Gastroesophageal sphincter (tissue), 4 donors: ENCODE measurements around the gene LRRFIP2. TPM values are rescaled to one million over a fixed set of nuclear protein-coding genes. Genes with fewer than 3 reads are reported as not detected.

Experiments used
- ATAC-seq: fragments of 150-250 bp; one replicate; pipeline ENCODE4 v1.9.1; 2016; ENCODE audit warnings: mild to moderate bottlenecking, moderate library complexity
- H3K27ac ChIP-seq, 4 donors: fragments of 200-600 bp; sonication (generic) in 3 of 4; 1 replicate in 3 of 4; 2 replicates in 1 of 4; pipeline ENCODE4 v1.5.1; 2016 to 2019
- H3K27me3 ChIP-seq: fragments of 200-600 bp; sonication (generic); one replicate; pipeline ENCODE4 v1.5.1; 2019
- H3K36me3 ChIP-seq, 2 donors: fragments of 200-600 bp; sonication (generic); one replicate each; pipeline ENCODE4 v1.5.1; 2019; ENCODE audit warnings: control low read depth in 1 of 2
- H3K4me1 ChIP-seq, 3 donors: fragments of 200-600 bp; sonication (generic); 1 replicate in 2 of 3; 2 replicates in 1 of 3; pipeline ENCODE4 v1.5.1; 2016 to 2019; ENCODE audit warnings: control low read depth in 2 of 3
- H3K4me3 ChIP-seq, 2 donors: fragments of 200-600 bp; sonication (generic); one replicate each; pipeline ENCODE4 v1.5.1; 2019; ENCODE audit warnings: mild to moderate bottlenecking in 1 of 2, moderate library complexity in 1 of 2
- H3K9me3 ChIP-seq, 3 donors: fragments of 200-600 bp; sonication (generic); one replicate each; pipeline ENCODE4 v1.5.1; 2017 to 2019; ENCODE audit warnings: control low read depth in 2 of 3
- CTCF ChIP-seq, 4 experiments: fragments of 200-600 bp in 2 of 4; fragments of 450-650 bp in 2 of 4; sonication (generic) in 1 of 4; IDR thresholded peaks; one replicate each; pipeline ENCODE4 v1.5.1; 2017 to 2019; ENCODE audit warnings: antibody characterized with exemption in 4 of 4, mild to moderate bottlenecking in 2 of 4, moderate library complexity in 2 of 4
- EP300 ChIP-seq: sonication (generic); formaldehyde crosslinking; IDR thresholded peaks from one replicate; pipeline ENCODE4 v1.6.1; 2017; ENCODE audit warnings: antibody characterized with exemption, mild to moderate bottlenecking
- POLR2A ChIP-seq, 2 donors: fragments of 450-650 bp; IDR thresholded peaks; one replicate each; pipeline ENCODE4 v1.6.1; 2017; ENCODE audit warnings: antibody characterized with exemption in 2 of 2, mild to moderate bottlenecking in 2 of 2, moderate library complexity in 1 of 2
- POLR2AphosphoS5 ChIP-seq: sonication (generic); formaldehyde crosslinking; IDR thresholded peaks from one replicate; pipeline ENCODE4 v1.6.1; 2017; ENCODE audit warnings: antibody characterized with exemption
- WGBS, 2 donors: methylation state at CpG; one replicate each; pipeline ENCODE4 v1.1.5; 2018; ENCODE audit warnings: low coverage in 1 of 2; 5-methylcytosine and 5-hydroxymethylcytosine counted together
- total RNA-seq, 4 donors: library from RNA; depleted of rRNA; stranded (reverse); fragments of >200 nt; gene quantifications; one replicate each; pipeline ENCODE4 v1.1.0, GENCODE V29; 2016

The LRRFIP2 gene
- total RNA-seq, 4 donors from 2014 or later, result 79.4 to 123 (median 88.4) TPM

- peaks cover 5 to 96% of the 10 kb centered on the region in 2 donors for H3K36me3 ChIP-seq
These were observed 150.3 kb downstream of the LRRFIP2 start for GRCh38 chr3:37024092-37024491.

GRCh38 chr3:37017683-37018082 is 156.7 kb downstream of the LRRFIP2 start:
- Histone ChIP-seq H3K36me3 (peaks cover 5 to 100% of the 10 kb centered on the region in 2 donors), H3K4me3 (no peak overlapping the region), H3K4me1 (no peaks in the 10 kb centered on the region), H3K9me3 (no peaks in the 10 kb centered on the region), H3K27me3 (no peaks in the 10 kb centered on the region), H3K27ac (no peak overlapping the region)
- TF ChIP-seq POLR2A (IDR thresholded peaks at IDR 0.05) (no peak), POLR2AphosphoS5 (no peak), EP300 (no peak), CTCF (IDR thresholded peaks at IDR 0.05) (no peak)
- no peak for ATAC-seq
- 96% methylated on average over 3 of the region's 3 CpGs; no CpG with 5 or more reads in 1 of the 2 donors for WGBS, 2 donors

More at GRCh38 chr3:37024092-37024491, 150.3 kb downstream of the LRRFIP2 start:
- no peaks in the 10 kb centered on the region for H3K27me3 ChIP-seq
- H3K27ac ChIP-seq, result no peak overlapping the region
- H3K4me1 ChIP-seq, result peaks cover 0 to 12% (median 0%) of the 10 kb centered on the region in 3 donors
- TF ChIP-seq POLR2A (IDR thresholded peaks at IDR 0.05), result no peak
- TF ChIP-seq EP300, result no peak
- peak; percentile 41 to 62 (median 48) for TF ChIP-seq CTCF (IDR thresholded peaks at IDR 0.05)
- no peak for TF ChIP-seq POLR2AphosphoS5
- 76 to 87% methylated on average over 2 of the region's 2 CpGs for WGBS, 2 donors
- no peaks in the 10 kb centered on the region for H3K9me3 ChIP-seq
- H3K4me3 ChIP-seq, result no peak overlapping the region
- ATAC-seq, result no peak

- 80 to 92% methylated on average over 2 to 4 of the region's 8 CpGs for WGBS, 2 donors
These were observed 157.5 kb downstream of the LRRFIP2 start for GRCh38 chr3:37016903-37017302.

GRCh38 chr3:37015642-37016041 is 158.7 kb downstream of the LRRFIP2 start:
- Histone ChIP-seq H3K27ac (no peak overlapping the region), H3K4me1 (no peaks in the 10 kb centered on the region), H3K36me3 (peaks cover 0 to 100% of the 10 kb centered on the region in 2 donors), H3K9me3 (no peaks in the 10 kb centered on the region), H3K4me3 (no peak overlapping the region), H3K27me3 (no peaks in the 10 kb centered on the region)
- TF ChIP-seq CTCF (IDR thresholded peaks at IDR 0.05) (no peak), POLR2AphosphoS5 (no peak), EP300 (no peak), POLR2A (IDR thresholded peaks at IDR 0.05) (no peak)
- ATAC-seq, result no peak
- 67 to 91% methylated on average over 1 to 4 of the region's 5 CpGs for WGBS, 2 donors

More at GRCh38 chr3:37016903-37017302, 157.5 kb downstream of the LRRFIP2 start:
- no peak overlapping the region for H3K27ac ChIP-seq
- no peaks in the 10 kb centered on the region for H3K4me1 ChIP-seq
- peaks cover 5 to 100% of the 10 kb centered on the region in 2 donors for H3K36me3 ChIP-seq
- H3K27me3 ChIP-seq, result no peaks in the 10 kb centered on the region
- no peak overlapping the region for H3K4me3 ChIP-seq
- no peak for ATAC-seq
- no peak for TF ChIP-seq EP300
- TF ChIP-seq CTCF (IDR thresholded peaks at IDR 0.05), result no peak
- no peak for TF ChIP-seq POLR2AphosphoS5
- no peak for TF ChIP-seq POLR2A (IDR thresholded peaks at IDR 0.05)
- no peaks in the 10 kb centered on the region for H3K9me3 ChIP-seq

GRCh38 chr3:37014620-37015019 is 159.8 kb downstream of the LRRFIP2 start:
- Histone ChIP-seq H3K36me3 (peaks cover 0 to 96% of the 10 kb centered on the region in 2 donors), H3K4me3 (no peak overlapping the region), H3K27ac (no peak overlapping the region), H3K27me3 (no peaks in the 10 kb centered on the region), H3K9me3 (no peaks in the 10 kb centered on the region), H3K4me1 (no peaks in the 10 kb centered on the region)
- 78% methylated on average over 2 of the region's 2 CpGs; no CpG with 5 or more reads in 1 of the 2 donors for WGBS, 2 donors
- ATAC-seq, result no peak
- no peak for TF ChIP-seq EP300
- TF ChIP-seq POLR2A (IDR thresholded peaks at IDR 0.05), result no peak
- no peak for TF ChIP-seq POLR2AphosphoS5
- TF ChIP-seq CTCF (IDR thresholded peaks at IDR 0.05), result no peak
